ENCODE data around the gene SSBP4. TPM values are rescaled to one million over a fixed set of nuclear protein-coding genes. Genes with fewer than 3 reads are reported as not detected.

The SSBP4 gene
- total and polyA plus RNA-seq, 9 of the 15 experiments (the other 6 are each of a cell fraction or from before 2014, with no cell fraction given): 1.1 to 189 (median 39.0) TPM

DNA sequence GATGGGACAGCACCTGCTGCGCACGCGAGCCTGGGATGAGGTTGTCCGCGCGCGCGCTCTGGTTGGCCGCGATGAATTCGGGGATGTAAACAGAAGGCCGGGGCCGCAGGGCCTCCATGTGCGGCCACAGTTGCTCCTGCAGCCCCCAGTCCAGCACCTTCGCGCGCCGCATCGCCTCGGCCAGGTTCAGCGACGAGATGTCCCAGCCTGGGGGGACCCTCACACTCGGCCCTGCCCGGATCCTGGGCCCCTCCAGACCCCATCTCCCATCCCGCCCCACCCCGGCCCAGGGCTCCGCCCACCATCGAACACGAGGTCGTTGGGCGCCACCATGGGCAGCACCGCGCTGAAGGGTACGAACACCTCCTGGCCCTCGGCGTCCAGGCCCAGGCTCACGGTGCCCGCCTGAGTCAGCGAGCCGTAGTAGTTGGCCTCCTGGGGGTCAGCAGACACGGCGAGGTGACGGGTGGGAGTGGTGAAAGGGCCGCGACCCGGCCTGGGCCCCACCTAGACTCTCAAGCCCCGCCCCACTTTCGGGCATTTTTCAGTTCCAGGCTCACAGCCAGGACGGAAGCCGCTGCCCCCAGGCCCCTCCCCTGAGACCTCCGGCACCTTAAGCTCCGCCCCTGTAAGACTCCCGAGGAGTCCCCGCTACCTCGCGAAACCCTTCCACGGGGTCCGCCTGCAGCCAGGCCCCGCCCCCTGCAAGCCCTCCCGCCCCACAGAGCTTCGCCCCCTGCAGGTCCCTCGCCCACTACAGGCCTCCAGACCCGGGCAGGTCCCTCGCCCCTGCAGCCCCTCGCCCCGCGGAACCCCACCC, 17.7 kb downstream of the SSBP4 start (continued):
- no peak for TF ChIP-seq NR2C2 (CRISPR knock-in tag; IDR thresholded peaks at IDR 0.05)
- TF ChIP-seq NR2C2 (tag; IDR thresholded peaks at IDR 0.05): peak; percentile 79
- TF ChIP-seq RB1 (IDR thresholded peaks at IDR 0.05; ENCODE audit: low read depth): peak; percentile 26; the same call in 1 of the 2 replicates
- peak; percentile 77 to 81 for TF ChIP-seq FOXK2 (conservative IDR thresholded peaks at IDR 0.05 in 1 of 2, IDR thresholded peaks at IDR 0.05 in 1 of 2; ENCODE audit: low read depth in 2 of 2)
- peak; percentile 81; the same call in 1 of the 2 replicates for TF ChIP-seq KLF13 (tag; IDR thresholded peaks at IDR 0.05; ENCODE audit: borderline replicate concordance, low read depth)
- TF ChIP-seq SAP30 (IDR thresholded peaks at IDR 0.05; ENCODE audit: borderline replicate concordance, insufficient read depth, low read depth, low read length, poor library complexity, severe bottlenecking): peak; percentile 88
- TF ChIP-seq SAFB (IDR thresholded peaks at IDR 0.05; ENCODE audit: borderline replicate concordance, low read depth, low read length): no peak
- TF ChIP-seq SIN3B (IDR thresholded peaks at IDR 0.05; ENCODE audit: low read depth): peak; percentile 59; the same call in 1 of the 2 replicates
- 0 out of 2 replicates have a peak, but pooled peaks have one; percentile 0 for TF ChIP-seq ZNF263 (CRISPR knock-in tag; IDR thresholded peaks at IDR 0.05; ENCODE audit: borderline replicate concordance)
- TF ChIP-seq MAFG (tag; conservative IDR thresholded peaks at IDR 0.05): no peak
- TF ChIP-seq ZNF134 (CRISPR knock-in tag; conservative IDR thresholded peaks at IDR 0.05): no peak
- TF ChIP-seq MYC (IDR thresholded peaks at IDR 0.05; ENCODE audit: low read depth, low read length): peak; percentile 84
- TF ChIP-seq MYC (CRISPR knock-in tag; IDR thresholded peaks at IDR 0.05; ENCODE audit: borderline replicate concordance, low read depth): peak; percentile 81; the same call in 1 of the 2 replicates
- TF ChIP-seq, protein P1, sequence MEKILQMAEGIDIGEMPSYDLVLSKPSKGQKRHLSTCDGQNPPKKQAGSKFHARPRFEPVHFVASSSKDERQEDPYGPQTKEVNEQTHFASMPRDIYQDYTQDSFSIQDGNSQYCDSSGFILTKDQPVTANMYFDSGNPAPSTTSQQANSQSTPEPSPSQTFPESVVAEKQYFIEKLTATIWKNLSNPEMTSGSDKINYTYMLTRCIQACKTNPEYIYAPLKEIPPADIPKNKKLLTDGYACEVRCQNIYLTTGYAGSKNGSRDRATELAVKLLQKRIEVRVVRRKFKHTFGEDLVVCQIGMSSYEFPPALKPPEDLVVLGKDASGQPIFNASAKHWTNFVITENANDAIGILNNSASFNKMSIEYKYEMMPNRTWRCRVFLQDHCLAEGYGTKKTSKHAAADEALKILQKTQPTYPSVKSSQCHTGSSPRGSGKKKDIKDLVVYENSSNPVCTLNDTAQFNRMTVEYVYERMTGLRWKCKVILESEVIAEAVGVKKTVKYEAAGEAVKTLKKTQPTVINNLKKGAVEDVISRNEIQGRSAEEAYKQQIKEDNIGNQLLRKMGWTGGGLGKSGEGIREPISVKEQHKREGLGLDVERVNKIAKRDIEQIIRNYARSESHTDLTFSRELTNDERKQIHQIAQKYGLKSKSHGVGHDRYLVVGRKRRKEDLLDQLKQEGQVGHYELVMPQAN (IDR thresholded peaks at IDR 0.05; ENCODE audit: borderline replicate concordance): peak; percentile 96
- TF ChIP-seq, protein P2, sequence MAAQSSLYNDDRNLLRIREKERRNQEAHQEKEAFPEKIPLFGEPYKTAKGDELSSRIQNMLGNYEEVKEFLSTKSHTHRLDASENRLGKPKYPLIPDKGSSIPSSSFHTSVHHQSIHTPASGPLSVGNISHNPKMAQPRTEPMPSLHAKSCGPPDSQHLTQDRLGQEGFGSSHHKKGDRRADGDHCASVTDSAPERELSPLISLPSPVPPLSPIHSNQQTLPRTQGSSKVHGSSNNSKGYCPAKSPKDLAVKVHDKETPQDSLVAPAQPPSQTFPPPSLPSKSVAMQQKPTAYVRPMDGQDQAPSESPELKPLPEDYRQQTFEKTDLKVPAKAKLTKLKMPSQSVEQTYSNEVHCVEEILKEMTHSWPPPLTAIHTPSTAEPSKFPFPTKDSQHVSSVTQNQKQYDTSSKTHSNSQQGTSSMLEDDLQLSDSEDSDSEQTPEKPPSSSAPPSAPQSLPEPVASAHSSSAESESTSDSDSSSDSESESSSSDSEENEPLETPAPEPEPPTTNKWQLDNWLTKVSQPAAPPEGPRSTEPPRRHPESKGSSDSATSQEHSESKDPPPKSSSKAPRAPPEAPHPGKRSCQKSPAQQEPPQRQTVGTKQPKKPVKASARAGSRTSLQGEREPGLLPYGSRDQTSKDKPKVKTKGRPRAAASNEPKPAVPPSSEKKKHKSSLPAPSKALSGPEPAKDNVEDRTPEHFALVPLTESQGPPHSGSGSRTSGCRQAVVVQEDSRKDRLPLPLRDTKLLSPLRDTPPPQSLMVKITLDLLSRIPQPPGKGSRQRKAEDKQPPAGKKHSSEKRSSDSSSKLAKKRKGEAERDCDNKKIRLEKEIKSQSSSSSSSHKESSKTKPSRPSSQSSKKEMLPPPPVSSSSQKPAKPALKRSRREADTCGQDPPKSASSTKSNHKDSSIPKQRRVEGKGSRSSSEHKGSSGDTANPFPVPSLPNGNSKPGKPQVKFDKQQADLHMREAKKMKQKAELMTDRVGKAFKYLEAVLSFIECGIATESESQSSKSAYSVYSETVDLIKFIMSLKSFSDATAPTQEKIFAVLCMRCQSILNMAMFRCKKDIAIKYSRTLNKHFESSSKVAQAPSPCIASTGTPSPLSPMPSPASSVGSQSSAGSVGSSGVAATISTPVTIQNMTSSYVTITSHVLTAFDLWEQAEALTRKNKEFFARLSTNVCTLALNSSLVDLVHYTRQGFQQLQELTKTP (IDR thresholded peaks at IDR 0.05; ENCODE audit: low read depth in 1 of 2, partially characterized antibody in 2 of 2): no peak
- TF ChIP-seq CREM (IDR thresholded peaks at IDR 0.05; ENCODE audit: low read depth): 0 out of 2 replicates have a peak, but pooled peaks have one; percentile 6

Data from K562 (cell line).